OCI-LY1 (cell line): ENCODE results near the gene TNC.

Source experiments
- H2AFZ ChIP-seq: fragments of 200-600 bp; sonication (generic), shearing (Covaris generic); 2 replicates; pipeline ENCODE4 v1.6.0; 2014; ENCODE audit warnings: antibody characterized with exemption, mild to moderate bottlenecking, low read length
- H3F3A ChIP-seq: fragments of 200-600 bp; sonication (generic), shearing (Covaris generic); 2 replicates; pipeline ENCODE4 v1.6.0; 2014; ENCODE audit warnings: mild to moderate bottlenecking, antibody characterized with exemption, low read length, moderate library complexity; ENCODE audit not compliant: insufficient read depth
- H3K27ac ChIP-seq: fragments of 200-600 bp; sonication (generic); 2 replicates; pipeline ENCODE4 v1.5.1; 2014; ENCODE audit warnings: low read length, mixed run types, mild to moderate bottlenecking, low read depth; ENCODE audit not compliant: poor library complexity, severe bottlenecking
- H3K27me3 ChIP-seq: fragments of 200-600 bp; sonication (generic); 2 replicates; pipeline ENCODE4 v1.6.0; 2014; ENCODE audit warnings: antibody characterized with exemption, mild to moderate bottlenecking, low read length, moderate library complexity; ENCODE audit not compliant: insufficient read depth
- H3K36me3 ChIP-seq: fragments of 200-600 bp; sonication (generic); 2 replicates; pipeline ENCODE4 v1.6.1; 2014; ENCODE audit warnings: mild to moderate bottlenecking, antibody characterized with exemption, low read length, moderate library complexity, mixed read lengths; ENCODE audit not compliant: insufficient read depth
- H3K4me1 ChIP-seq: fragments of 200-600 bp; sonication (generic); 2 replicates; pipeline ENCODE4 v1.5.1; 2014; ENCODE audit warnings: mild to moderate bottlenecking, low read length, moderate library complexity; ENCODE audit not compliant: insufficient read depth, severe bottlenecking
- H3K4me2 ChIP-seq: fragments of 200-600 bp; sonication (generic), shearing (Covaris generic); 2 replicates; pipeline ENCODE4 v1.6.1; 2014; ENCODE audit warnings: low read length
- H3K4me3 ChIP-seq: fragments of 200-600 bp; sonication (generic); 2 replicates; pipeline ENCODE4 v1.5.1; 2014; ENCODE audit warnings: low read length, low read depth, mild to moderate bottlenecking, mixed read lengths; ENCODE audit not compliant: poor library complexity, severe bottlenecking
- H3K79me2 ChIP-seq: fragments of 200-600 bp; shearing (Covaris generic); 2 replicates; pipeline ENCODE4 v1.6.1; 2016; ENCODE audit warnings: mixed run types, low read length, mixed read lengths; ENCODE audit not compliant: insufficient read depth
- H3K9ac ChIP-seq: fragments of 200-600 bp; sonication (generic), shearing (Covaris generic); 2 replicates; pipeline ENCODE4 v1.6.1; 2014; ENCODE audit warnings: mild to moderate bottlenecking, low read length, mixed read lengths
- H3K9me2 ChIP-seq: fragments of 200-600 bp; sonication (generic), shearing (Covaris generic); 2 replicates; pipeline ENCODE4 v1.6.1; 2014; ENCODE audit warnings: low read depth, mild to moderate bottlenecking, low read length, mixed read lengths
- H3K9me3 ChIP-seq: fragments of 200-600 bp; shearing (Covaris generic); 2 replicates; pipeline ENCODE4 v1.6.1; 2014; ENCODE audit warnings: low read length, mixed read lengths
- H4K20me1 ChIP-seq: fragments of 200-600 bp; sonication (generic), shearing (Covaris generic); 2 replicates; pipeline ENCODE4 v1.6.0; 2016; ENCODE audit warnings: mild to moderate bottlenecking, low read length; ENCODE audit not compliant: insufficient read depth
- EZH2 ChIP-seq: fragments of 200-600 bp; sonication (generic), shearing (Covaris generic); IDR thresholded peaks from 2 replicates; pipeline ENCODE4 v1.8.0; 2017; ENCODE audit warnings: borderline replicate concordance, mixed run types, mild to moderate bottlenecking, antibody characterized with exemption, low read length, moderate library complexity, mixed read lengths
- TF ChIP-seq, protein P1 (sequence below): fragments of 200-600 bp; sonication (generic), shearing (Covaris generic); IDR thresholded peaks from 2 replicates; pipeline ENCODE4 v1.5.1; 2017; ENCODE audit warnings: mild to moderate bottlenecking, antibody characterized with exemption, low read length, moderate library complexity, mixed read lengths

Gene TNC

DNA sequence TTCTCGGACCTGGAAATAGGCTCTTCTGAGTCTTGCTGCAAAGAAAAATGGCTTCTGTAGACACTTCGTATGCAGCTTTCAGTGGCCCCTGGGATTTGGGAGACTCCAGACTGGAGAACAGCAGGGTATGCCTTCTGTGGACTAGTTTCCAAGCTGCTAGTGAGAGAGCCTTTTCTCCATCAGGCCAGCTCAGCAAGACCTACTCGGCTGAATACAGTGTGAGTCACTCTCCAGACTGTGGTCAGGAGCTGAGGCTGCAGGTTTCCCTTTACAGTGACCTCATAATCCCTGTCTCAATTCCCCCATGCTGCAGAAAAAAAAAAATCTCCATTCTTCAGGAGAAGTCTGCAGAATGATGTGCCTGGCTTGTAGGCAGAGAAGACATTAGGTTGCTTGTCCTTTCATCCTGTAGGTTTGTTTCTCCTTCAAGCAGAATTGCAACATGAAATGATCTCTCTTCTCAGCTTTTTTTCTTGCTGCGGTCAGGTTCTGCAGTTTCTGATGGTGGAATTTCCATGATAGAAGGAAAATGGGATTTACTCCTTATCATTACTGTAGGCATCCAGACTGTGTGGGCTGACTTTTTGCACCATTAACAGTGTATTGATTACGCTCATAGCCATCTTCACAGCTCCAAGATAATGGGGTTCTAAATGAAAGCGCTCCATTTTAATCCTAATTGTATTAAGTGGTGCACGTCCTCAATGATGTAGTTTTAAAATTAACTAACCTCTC is 109.3 kb downstream of the TNC start:
- Histone ChIP-seq H3K4me2 (no peak overlapping the region), H3K4me3 (no peak overlapping the region), H3K27ac (no peak overlapping the region), H3K36me3 (no peaks in the 10 kb centered on the region), H3K27me3 (no peaks in the 10 kb centered on the region), H3K9me2 (no peaks in the 10 kb centered on the region), H3K4me1 (no peaks in the 10 kb centered on the region), H3K79me2 (no peaks in the 10 kb centered on the region), H4K20me1 (no peaks in the 10 kb centered on the region), H3K9ac (no peak overlapping the region), H3K9me3 (no peaks in the 10 kb centered on the region), H2AFZ (no peak overlapping the region), H3F3A (no peaks in the 10 kb centered on the region)
- TF ChIP-seq, protein P1, sequence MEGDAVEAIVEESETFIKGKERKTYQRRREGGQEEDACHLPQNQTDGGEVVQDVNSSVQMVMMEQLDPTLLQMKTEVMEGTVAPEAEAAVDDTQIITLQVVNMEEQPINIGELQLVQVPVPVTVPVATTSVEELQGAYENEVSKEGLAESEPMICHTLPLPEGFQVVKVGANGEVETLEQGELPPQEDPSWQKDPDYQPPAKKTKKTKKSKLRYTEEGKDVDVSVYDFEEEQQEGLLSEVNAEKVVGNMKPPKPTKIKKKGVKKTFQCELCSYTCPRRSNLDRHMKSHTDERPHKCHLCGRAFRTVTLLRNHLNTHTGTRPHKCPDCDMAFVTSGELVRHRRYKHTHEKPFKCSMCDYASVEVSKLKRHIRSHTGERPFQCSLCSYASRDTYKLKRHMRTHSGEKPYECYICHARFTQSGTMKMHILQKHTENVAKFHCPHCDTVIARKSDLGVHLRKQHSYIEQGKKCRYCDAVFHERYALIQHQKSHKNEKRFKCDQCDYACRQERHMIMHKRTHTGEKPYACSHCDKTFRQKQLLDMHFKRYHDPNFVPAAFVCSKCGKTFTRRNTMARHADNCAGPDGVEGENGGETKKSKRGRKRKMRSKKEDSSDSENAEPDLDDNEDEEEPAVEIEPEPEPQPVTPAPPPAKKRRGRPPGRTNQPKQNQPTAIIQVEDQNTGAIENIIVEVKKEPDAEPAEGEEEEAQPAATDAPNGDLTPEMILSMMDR, result no peak
- TF ChIP-seq EZH2, result no peak

DNA sequence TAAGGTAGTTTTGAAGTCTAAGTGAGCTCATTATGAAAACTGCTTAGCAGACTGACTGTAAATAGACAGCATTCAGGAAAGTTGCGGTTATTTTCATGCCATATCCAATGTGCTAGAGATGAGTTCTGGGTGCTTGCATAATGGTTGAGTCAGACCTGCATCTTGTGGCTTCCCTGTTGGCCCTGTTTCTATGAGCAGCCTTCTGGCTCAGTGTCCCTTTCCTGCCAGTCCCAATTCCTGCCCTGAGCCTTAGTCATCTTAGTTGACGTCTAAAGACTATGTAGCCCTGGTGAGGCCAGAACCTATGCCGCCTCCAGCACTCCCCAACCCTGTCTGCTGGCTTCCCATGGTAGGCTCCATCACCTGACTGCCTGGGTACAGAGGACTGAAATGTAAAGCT is 111.3 kb downstream of the TNC start:
- Histone ChIP-seq H3K9me3 (no peaks in the 10 kb centered on the region), H3K9ac (no peak overlapping the region), H3K4me3 (no peak overlapping the region), H3F3A (no peaks in the 10 kb centered on the region), H3K36me3 (no peaks in the 10 kb centered on the region), H4K20me1 (no peaks in the 10 kb centered on the region), H2AFZ (no peak overlapping the region), H3K79me2 (no peaks in the 10 kb centered on the region), H3K4me1 (no peaks in the 10 kb centered on the region), H3K27me3 (no peaks in the 10 kb centered on the region), H3K4me2 (no peak overlapping the region), H3K9me2 (no peaks in the 10 kb centered on the region), H3K27ac (no peak overlapping the region)
- TF ChIP-seq, protein P1, result no peak
- no peak for TF ChIP-seq EZH2

DNA sequence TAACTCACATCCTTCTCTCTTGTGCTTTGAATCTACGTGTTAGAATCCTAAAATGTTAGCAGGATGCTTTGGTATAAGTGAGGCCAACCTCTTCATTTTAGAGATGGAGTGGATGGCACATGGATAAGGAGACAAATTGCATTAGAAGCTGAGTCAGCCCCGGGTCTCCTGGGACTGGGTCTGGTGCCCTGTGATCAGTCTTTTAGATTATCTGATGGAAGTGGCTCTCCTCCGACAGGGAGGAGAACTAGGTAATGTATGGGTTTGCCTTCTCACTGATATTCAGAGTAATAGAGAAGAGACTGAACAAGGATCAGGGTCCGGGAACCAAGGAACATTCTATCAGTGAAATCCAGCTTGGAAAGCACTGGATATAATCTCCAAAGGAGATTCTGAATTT is 112.6 kb downstream of the TNC start:
- H4K20me1 ChIP-seq, result no peaks in the 10 kb centered on the region
- H2AFZ ChIP-seq, result no peak overlapping the region
- H3K36me3 ChIP-seq, result no peaks in the 10 kb centered on the region
- no peak overlapping the region for H3K4me3 ChIP-seq
- H3K27ac ChIP-seq, result no peak overlapping the region
- no peak overlapping the region for H3K9ac ChIP-seq
- H3K79me2 ChIP-seq, result no peaks in the 10 kb centered on the region
- no peak overlapping the region for H3K4me2 ChIP-seq
- TF ChIP-seq, protein P1, result no peak
- no peak for TF ChIP-seq EZH2
- no peaks in the 10 kb centered on the region for H3K9me3 ChIP-seq
- H3K27me3 ChIP-seq, result no peaks in the 10 kb centered on the region
- no peaks in the 10 kb centered on the region for H3F3A ChIP-seq
- no peaks in the 10 kb centered on the region for H3K4me1 ChIP-seq
- H3K9me2 ChIP-seq, result no peaks in the 10 kb centered on the region
